Smooth muscle cell (in vitro differentiated cells): ENCODE results near the gene NBAS. TPM values are rescaled to one million over a fixed set of nuclear protein-coding genes. Genes with fewer than 3 reads are reported as not detected.

Source experiments
- DNase-seq: peaks from one replicate; lab custom pipeline; 2025; ENCODE audit not compliant: unreplicated experiment; lab: John Stamatoyannopoulos, UW
- H2AFZ ChIP-seq: fragments of 200-600 bp; sonication (generic); 2 replicates; pipeline ENCODE4 v1.6.0; 2016; ENCODE audit warnings: antibody characterized with exemption, low read depth, mild to moderate bottlenecking
- H3F3A ChIP-seq: fragments of 200-600 bp; sonication (generic); 2 replicates; pipeline ENCODE4 v1.6.0; 2017; ENCODE audit warnings: antibody characterized with exemption, low read depth
- H3K27ac ChIP-seq: fragments of 200-600 bp; sonication (generic); 2 replicates; pipeline ENCODE4 v1.5.1; 2016; ENCODE audit warnings: low read depth, mild to moderate bottlenecking
- H3K27me3 ChIP-seq: fragments of 200-600 bp; sonication (generic); 2 replicates; pipeline ENCODE4 v1.6.1; 2016; ENCODE audit warnings: low read depth, mild to moderate bottlenecking
- H3K36me3 ChIP-seq: fragments of 200-600 bp; sonication (generic); 2 replicates; pipeline ENCODE4 v1.5.1; 2016; ENCODE audit warnings: low read depth
- H3K4me1 ChIP-seq: fragments of 200-600 bp; sonication (generic); 2 replicates; pipeline ENCODE4 v1.5.1; 2016; ENCODE audit warnings: low read depth
- H3K4me2 ChIP-seq: fragments of 200-600 bp; sonication (generic); 2 replicates; pipeline ENCODE4 v1.6.0; 2016; ENCODE audit warnings: mild to moderate bottlenecking
- H3K4me3 ChIP-seq: fragments of 200-600 bp; sonication (generic); 2 replicates; pipeline ENCODE4 v1.5.1; 2016; ENCODE audit warnings: mild to moderate bottlenecking
- H3K79me2 ChIP-seq: fragments of 200-600 bp; sonication (generic); 2 replicates; pipeline ENCODE4 v1.6.0; 2016; ENCODE audit warnings: low read depth, mild to moderate bottlenecking
- H3K9ac ChIP-seq: fragments of 200-600 bp; sonication (generic); 2 replicates; pipeline ENCODE4 v1.6.0; 2016; ENCODE audit warnings: low read depth
- H3K9me3 ChIP-seq: fragments of 200-600 bp; sonication (generic); replicated peaks from 2 replicates; pipeline ENCODE4 v1.5.1; 2016; ENCODE audit warnings: low read depth
- H4K20me1 ChIP-seq: fragments of 200-600 bp; sonication (generic); 2 replicates; pipeline ENCODE4 v1.6.0; 2016; ENCODE audit warnings: low read depth
- CTCF ChIP-seq: fragments of 200-600 bp; sonication (generic); IDR thresholded peaks from 2 replicates; pipeline ENCODE4 v1.5.1; 2017; ENCODE audit warnings: borderline replicate concordance, mild to moderate bottlenecking, antibody characterized with exemption; ENCODE audit not compliant: insufficient read depth, poor library complexity, severe bottlenecking
- WGBS: methylation state at CpG from one replicate; pipeline ENCODE4 v1.1.7; 2016; ENCODE audit warnings: low lambda C conversion rate; 5-methylcytosine and 5-hydroxymethylcytosine counted together
- polyA plus RNA-seq: library from polyadenylated mRNA; unstranded; fragments of >200 nt; fragmentation: Nextera tagmentation; extraction: Ambion mirVana; gene quantifications from 2 replicates; pipeline ENCODE4 v1.2.1, GENCODE V29; 2016
- total RNA-seq: library from RNA; depleted of rRNA; stranded (reverse); fragments of >200 nt; gene quantifications from 2 replicates; pipeline ENCODE4 v1.2.3, GENCODE V29; 2014

NBAS gene
- total and polyA plus RNA-seq, 2 experiments from 2014 or later, result 31.2 to 51.1 TPM

- Histone ChIP-seq H3F3A (no peaks in the 10 kb centered on the region), H3K9me3 (no peaks in the 10 kb centered on the region), H3K27ac (no peak overlapping the region), H3K36me3 (no peaks in the 10 kb centered on the region), H3K4me3 (no peak overlapping the region), H4K20me1 (peaks cover 38% of the 10 kb centered on the region), H3K27me3 (no peaks in the 10 kb centered on the region), H3K79me2 (no peaks in the 10 kb centered on the region), H2AFZ (no peak overlapping the region), H3K4me2 (no peak overlapping the region), H3K4me1 (no peaks in the 10 kb centered on the region), H3K9ac (no peak overlapping the region)
- no peak for TF ChIP-seq CTCF
- no peak for DNase-seq
- 88% methylated on average over 12 of the region's 12 CpGs for WGBS
Measured at GRCh38 chr2:15316370-15316814, 244.7 kb downstream of the NBAS start.

GRCh38 chr2:15315411-15315810 lies 245.7 kb downstream of the NBAS start:
- 85% methylated on average over 1 of the region's 1 CpG for WGBS
- H3K36me3 ChIP-seq, result no peaks in the 10 kb centered on the region
- DNase-seq, result no peak
- H3K9me3 ChIP-seq, result no peaks in the 10 kb centered on the region
- H3K4me2 ChIP-seq, result no peak overlapping the region
- no peak overlapping the region for H2AFZ ChIP-seq
- H4K20me1 ChIP-seq, result peaks cover 47% of the 10 kb centered on the region
- TF ChIP-seq CTCF, result no peak
- no peaks in the 10 kb centered on the region for H3K4me1 ChIP-seq
- no peak overlapping the region for H3K9ac ChIP-seq
- H3K79me2 ChIP-seq, result no peaks in the 10 kb centered on the region
- H3K4me3 ChIP-seq, result no peak overlapping the region
- H3K27ac ChIP-seq, result no peak overlapping the region
- no peaks in the 10 kb centered on the region for H3F3A ChIP-seq
- no peaks in the 10 kb centered on the region for H3K27me3 ChIP-seq

GRCh38 chr2:15313657-15314056 lies 247.5 kb downstream of the NBAS start:
- H3K9me3 ChIP-seq, result no peaks in the 10 kb centered on the region
- no peaks in the 10 kb centered on the region for H3K79me2 ChIP-seq
- no peak overlapping the region for H2AFZ ChIP-seq
- H3K4me2 ChIP-seq, result no peak overlapping the region
- H3K4me1 ChIP-seq, result no peaks in the 10 kb centered on the region
- no peak overlapping the region for H3K27ac ChIP-seq
- no peak overlapping the region for H3K9ac ChIP-seq
- peaks cover 3% of the 10 kb centered on the region for H3K36me3 ChIP-seq
- TF ChIP-seq CTCF, result no peak
- no peak overlapping the region for H3K4me3 ChIP-seq
- H4K20me1 ChIP-seq, result peaks cover 55% of the 10 kb centered on the region
- 39% methylated on average over 1 of the region's 1 CpG for WGBS
- no peaks in the 10 kb centered on the region for H3K27me3 ChIP-seq
- H3F3A ChIP-seq, result no peaks in the 10 kb centered on the region
- DNase-seq, result no peak

- peaks cover 55% of the 10 kb centered on the region for H4K20me1 ChIP-seq
- H3K9me3 ChIP-seq, result no peaks in the 10 kb centered on the region
- H3K4me1 ChIP-seq, result no peaks in the 10 kb centered on the region
- no peak overlapping the region for H3K4me2 ChIP-seq
- H3F3A ChIP-seq, result no peaks in the 10 kb centered on the region
- H3K4me3 ChIP-seq, result no peak overlapping the region
- DNase-seq, result no peak
- no peak overlapping the region for H2AFZ ChIP-seq
- peaks cover 13% of the 10 kb centered on the region for H3K36me3 ChIP-seq
- no peaks in the 10 kb centered on the region for H3K79me2 ChIP-seq
- H3K9ac ChIP-seq, result no peak overlapping the region
- no peak overlapping the region for H3K27ac ChIP-seq
- no peaks in the 10 kb centered on the region for H3K27me3 ChIP-seq
- TF ChIP-seq CTCF, result no peak
- 95% methylated on average over 2 of the region's 2 CpGs for WGBS
Measured at GRCh38 chr2:15311926-15312325, 249.2 kb downstream of the NBAS start.
